Parathyroid adenoma (tissue), 2 donors: ENCODE measurements around the gene ZNF618.

ENCODE experiments used
- H2AFZ ChIP-seq: fragments of 300-600 bp; sonication (generic); one replicate; pipeline ENCODE4 v1.7.0; 2017; ENCODE audit warnings: antibody characterized with exemption, mild to moderate bottlenecking
- H3K27ac ChIP-seq: fragments of 300-600 bp; sonication (generic); one replicate; pipeline ENCODE4 v1.7.0; 2017
- H3K27me3 ChIP-seq: fragments of 300-600 bp; sonication (generic); one replicate; pipeline ENCODE4 v1.7.0; 2017; ENCODE audit warnings: low read length; ENCODE audit not compliant: control insufficient read depth, insufficient read depth
- H3K36me3 ChIP-seq: fragments of 300-600 bp; sonication (generic); one replicate; pipeline ENCODE4 v1.7.0; 2017; ENCODE audit warnings: low read length; ENCODE audit not compliant: control insufficient read depth, insufficient read depth
- H3K4me1 ChIP-seq: fragments of 300-600 bp; sonication (generic); one replicate; pipeline ENCODE4 v1.7.0; 2017; ENCODE audit warnings: control low read depth
- H3K4me2 ChIP-seq: fragments of 300-600 bp; sonication (generic); one replicate; pipeline ENCODE4 v1.7.0; 2017; ENCODE audit warnings: low read length
- H3K4me3 ChIP-seq: fragments of 300-600 bp; sonication (generic); one replicate; pipeline ENCODE4 v1.7.0; 2017; ENCODE audit warnings: low read depth, low read length
- H3K79me2 ChIP-seq: fragments of 300-600 bp; sonication (generic); one replicate; pipeline ENCODE4 v1.7.0; 2017; ENCODE audit warnings: control low read depth
- H3K9ac ChIP-seq: fragments of 300-600 bp; sonication (generic); one replicate; pipeline ENCODE4 v1.7.0; 2017; ENCODE audit warnings: mild to moderate bottlenecking
- H3K9me3 ChIP-seq: fragments of 300-600 bp; sonication (generic); one replicate; pipeline ENCODE4 v1.7.0; 2017; ENCODE audit warnings: low read length; ENCODE audit not compliant: control insufficient read depth
- TF ChIP-seq, protein P1 (sequence below): fragments of 300-600 bp; sonication (generic); IDR thresholded peaks from one replicate; pipeline ENCODE4 v1.7.0; 2017; ENCODE audit warnings: antibody characterized with exemption, mild to moderate bottlenecking
- donor health status: primary hyperparathyroidism.

Gene ZNF618

DNA sequence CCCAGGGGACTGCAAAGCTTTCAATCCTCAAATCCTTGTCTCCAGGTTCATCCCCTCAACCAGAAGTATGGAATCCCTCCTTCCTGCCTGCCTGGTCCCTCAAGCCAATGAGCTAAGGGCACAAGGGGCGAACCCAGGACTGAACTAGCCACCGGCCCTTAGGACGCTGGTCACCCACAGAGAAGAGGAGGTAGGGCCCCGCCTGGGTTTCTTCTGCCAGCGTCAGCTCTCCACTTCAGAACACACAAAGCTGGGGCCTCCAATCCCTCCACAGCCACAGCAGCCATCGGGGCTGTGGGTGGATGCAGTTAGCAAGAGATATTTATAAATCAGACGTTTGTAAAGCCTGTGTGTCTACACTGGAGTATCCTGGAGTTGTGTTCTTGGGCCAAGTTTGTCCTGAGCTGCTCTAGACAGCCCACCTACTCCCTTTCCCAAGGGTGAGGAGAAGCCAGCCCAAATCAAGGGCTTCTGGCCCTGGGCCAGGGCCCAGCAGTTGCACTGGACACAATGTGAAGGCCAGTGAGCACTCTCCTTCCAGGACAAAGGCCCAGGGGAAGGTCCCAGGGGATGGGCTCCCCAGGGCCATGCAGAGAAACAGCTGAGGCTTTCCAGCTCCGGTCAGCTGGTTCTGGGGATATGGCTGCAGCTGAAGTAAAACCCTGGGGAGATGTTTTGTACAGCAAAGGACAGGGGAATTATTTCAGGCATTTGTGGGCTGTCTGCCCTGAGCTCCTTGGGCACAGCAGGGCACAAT, 183.1 kb downstream of the ZNF618 start:
- Histone ChIP-seq H3K36me3 (no peaks in the 10 kb centered on the region), H3K27ac (no peak overlapping the region), H3K4me2 (no peak overlapping the region), H2AFZ (no peak overlapping the region), H3K9me3 (no peaks in the 10 kb centered on the region), H3K9ac (no peak overlapping the region), H3K79me2 (no peaks in the 10 kb centered on the region), H3K4me3 (no peak overlapping the region), H3K27me3 (no peaks in the 10 kb centered on the region), H3K4me1 (no peaks in the 10 kb centered on the region)
- TF ChIP-seq, protein P1, sequence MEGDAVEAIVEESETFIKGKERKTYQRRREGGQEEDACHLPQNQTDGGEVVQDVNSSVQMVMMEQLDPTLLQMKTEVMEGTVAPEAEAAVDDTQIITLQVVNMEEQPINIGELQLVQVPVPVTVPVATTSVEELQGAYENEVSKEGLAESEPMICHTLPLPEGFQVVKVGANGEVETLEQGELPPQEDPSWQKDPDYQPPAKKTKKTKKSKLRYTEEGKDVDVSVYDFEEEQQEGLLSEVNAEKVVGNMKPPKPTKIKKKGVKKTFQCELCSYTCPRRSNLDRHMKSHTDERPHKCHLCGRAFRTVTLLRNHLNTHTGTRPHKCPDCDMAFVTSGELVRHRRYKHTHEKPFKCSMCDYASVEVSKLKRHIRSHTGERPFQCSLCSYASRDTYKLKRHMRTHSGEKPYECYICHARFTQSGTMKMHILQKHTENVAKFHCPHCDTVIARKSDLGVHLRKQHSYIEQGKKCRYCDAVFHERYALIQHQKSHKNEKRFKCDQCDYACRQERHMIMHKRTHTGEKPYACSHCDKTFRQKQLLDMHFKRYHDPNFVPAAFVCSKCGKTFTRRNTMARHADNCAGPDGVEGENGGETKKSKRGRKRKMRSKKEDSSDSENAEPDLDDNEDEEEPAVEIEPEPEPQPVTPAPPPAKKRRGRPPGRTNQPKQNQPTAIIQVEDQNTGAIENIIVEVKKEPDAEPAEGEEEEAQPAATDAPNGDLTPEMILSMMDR = no peak

DNA sequence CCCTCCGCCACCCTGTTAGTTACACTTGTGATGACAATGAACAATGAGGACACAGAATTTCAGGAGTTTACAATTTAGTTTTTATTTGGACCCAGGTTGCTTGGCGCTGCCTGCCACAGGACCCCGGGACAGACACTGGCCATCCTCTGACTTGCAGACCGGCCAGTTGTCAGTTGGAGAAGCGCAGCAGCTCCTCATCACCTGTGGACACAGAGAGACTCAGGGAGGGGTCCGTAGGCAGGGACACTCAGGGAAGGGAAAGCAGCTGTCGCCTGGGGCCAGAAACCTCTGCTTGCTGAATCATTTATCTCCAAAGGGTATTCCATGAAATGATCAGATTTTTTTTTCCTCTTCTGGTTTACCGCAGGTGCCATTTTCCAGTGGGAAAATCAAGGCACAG, 184.0 kb downstream of the ZNF618 start:
- Histone ChIP-seq H3K9ac (no peak overlapping the region), H3K36me3 (no peaks in the 10 kb centered on the region), H3K79me2 (no peaks in the 10 kb centered on the region), H3K9me3 (no peaks in the 10 kb centered on the region), H3K4me2 (no peak overlapping the region), H2AFZ (no peak overlapping the region), H3K27ac (no peak overlapping the region), H3K4me1 (no peaks in the 10 kb centered on the region), H3K4me3 (no peak overlapping the region), H3K27me3 (no peaks in the 10 kb centered on the region)
- TF ChIP-seq, protein P1 = no peak

DNA sequence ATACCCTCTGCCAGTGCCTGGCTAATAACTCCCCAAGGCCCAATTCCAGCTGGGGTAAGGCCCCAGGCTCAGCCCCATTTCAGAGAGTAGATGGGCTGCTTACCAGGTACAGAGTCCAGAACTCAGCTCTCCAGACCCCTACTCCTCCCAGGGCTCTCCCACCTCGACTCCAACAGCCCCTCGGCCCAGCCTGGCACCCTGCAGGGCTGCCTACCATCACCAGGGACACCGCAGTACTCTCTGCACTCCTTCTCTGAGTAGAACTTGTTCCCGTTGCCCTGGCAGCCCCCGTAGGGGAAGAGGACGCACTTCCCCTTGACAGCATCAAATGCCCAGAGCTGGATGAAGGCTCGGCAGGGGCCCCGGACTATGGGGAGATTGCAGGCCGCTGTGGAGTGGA, 184.6 kb downstream of the ZNF618 start:
- Histone ChIP-seq H3K79me2 (no peaks in the 10 kb centered on the region), H3K36me3 (no peaks in the 10 kb centered on the region), H3K27me3 (no peaks in the 10 kb centered on the region), H3K4me3 (no peak overlapping the region), H3K4me1 (no peaks in the 10 kb centered on the region), H3K4me2 (no peak overlapping the region), H3K9ac (no peak overlapping the region), H3K9me3 (no peaks in the 10 kb centered on the region), H3K27ac (no peak overlapping the region), H2AFZ (no peak overlapping the region)
- TF ChIP-seq, protein P1 = no peak

DNA sequence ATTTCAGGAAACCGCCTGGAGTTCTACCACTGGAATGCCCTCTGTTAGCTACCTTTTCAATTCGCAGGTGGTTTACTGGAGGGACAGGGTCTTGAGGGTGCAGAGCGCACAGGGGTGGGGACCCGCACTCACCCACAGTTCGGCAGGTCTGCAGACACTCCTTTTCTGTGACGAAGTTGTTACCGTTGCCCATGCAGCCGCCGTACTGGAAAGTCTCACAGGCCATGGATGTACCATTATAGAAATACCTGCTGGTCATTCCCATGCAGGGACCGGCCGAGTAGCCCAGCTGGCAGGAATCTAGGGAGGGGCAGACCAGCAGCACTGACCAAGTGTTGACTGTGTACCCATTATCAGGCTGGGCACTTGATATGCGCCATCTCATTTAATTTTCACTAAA, 185.2 kb downstream of the ZNF618 start:
- Histone ChIP-seq H3K9me3 (no peaks in the 10 kb centered on the region), H3K27ac (no peak overlapping the region), H3K4me3 (no peak overlapping the region), H3K4me2 (no peak overlapping the region), H3K9ac (no peak overlapping the region), H3K79me2 (no peaks in the 10 kb centered on the region), H3K27me3 (no peaks in the 10 kb centered on the region), H3K36me3 (no peaks in the 10 kb centered on the region), H2AFZ (no peak overlapping the region), H3K4me1 (no peaks in the 10 kb centered on the region)
- TF ChIP-seq, protein P1 = no peak
